ENCODE data around the gene DLG4.
"Not testable (repeated sequence)": the region's sequence is repeated elsewhere in the genome, so short reads cannot be mapped to it uniquely, and the experiment has no call there.

Gene DLG4

GRCh38 chr17:7158424-7158823 is 61.2 kb downstream of the DLG4 start:
- not testable (repeated sequence) for DNase-seq (ENCODE audit: low read depth in 2 of 2)

GRCh38 chr17:7156342-7156940 is 63.2 kb downstream of the DLG4 start:
- no peak for DNase-seq (ENCODE audit: low read depth in 2 of 2)

- no peak for DNase-seq (ENCODE audit: low read depth in 2 of 2)
These were observed 71.9 kb downstream of the DLG4 start for GRCh38 chr17:7147772-7148171.

GRCh38 chr17:7146115-7146514 is 73.5 kb downstream of the DLG4 start:
- DNase-seq (ENCODE audit: low read depth in 2 of 2): no peak

GRCh38 chr17:7144213-7144612 is 75.4 kb downstream of the DLG4 start:
- DNase-seq (ENCODE audit: low read depth in 2 of 2): no peak

GRCh38 chr17:7141824-7142223 is 77.8 kb downstream of the DLG4 start:
- DNase-seq (ENCODE audit: low read depth in 2 of 2): no peak

GRCh38 chr17:7139400-7139799 is 80.2 kb downstream of the DLG4 start:
- DNase-seq (ENCODE audit: low read depth in 2 of 2): no peak

GRCh38 chr17:7138800-7139381 is 80.7 kb downstream of the DLG4 start:
- no peak for DNase-seq (ENCODE audit: low read depth in 2 of 2)

GRCh38 chr17:7137171-7137943 is 82.3 kb downstream of the DLG4 start:
- DNase-seq (ENCODE audit: low read depth in 2 of 2): no peak
